ENCODE measurements around the gene PIWIL1.

The PIWIL1 gene

DNA sequence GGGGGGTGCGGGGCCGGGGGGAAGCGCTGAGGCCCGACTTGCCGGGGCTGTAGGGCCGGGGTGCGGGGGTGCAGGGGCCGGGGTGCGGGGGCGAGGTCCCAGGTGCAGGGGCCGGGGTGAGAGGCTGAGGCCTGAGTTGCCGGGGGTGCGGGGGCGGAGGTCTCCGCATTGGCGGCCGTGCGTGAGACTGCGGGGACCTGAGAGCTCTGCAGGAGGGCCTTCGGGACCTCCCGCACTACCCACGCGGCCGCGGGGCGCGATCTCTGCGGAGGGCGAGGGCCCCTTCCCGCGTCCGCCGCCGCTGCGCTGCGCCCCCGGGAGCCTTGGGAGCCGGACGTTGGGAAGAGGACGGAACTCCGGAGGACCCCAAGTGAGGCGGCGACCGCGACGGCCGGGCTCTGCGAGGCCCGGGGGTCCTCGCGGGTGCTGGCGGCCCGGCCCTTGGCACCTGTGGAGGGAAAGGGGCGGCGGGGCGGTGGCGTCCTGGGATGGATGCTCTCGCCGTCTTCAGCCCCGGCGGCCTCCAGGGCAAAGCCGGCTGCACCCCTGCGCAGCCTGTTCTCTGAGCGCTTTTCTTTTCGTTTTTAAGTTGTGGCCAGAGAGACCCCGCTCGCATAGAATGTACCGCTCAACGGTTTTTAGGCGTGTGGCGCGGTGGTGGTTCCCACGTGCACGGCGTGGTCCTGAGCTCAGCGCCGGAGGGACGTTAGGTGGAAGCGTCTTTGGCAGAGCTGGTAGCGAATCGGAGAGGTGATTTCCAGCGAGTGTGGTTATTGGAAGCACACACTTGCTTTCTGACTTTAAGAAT, 1.3 kb downstream of the PIWIL1 start:
- no peak for DNase-seq

DNA sequence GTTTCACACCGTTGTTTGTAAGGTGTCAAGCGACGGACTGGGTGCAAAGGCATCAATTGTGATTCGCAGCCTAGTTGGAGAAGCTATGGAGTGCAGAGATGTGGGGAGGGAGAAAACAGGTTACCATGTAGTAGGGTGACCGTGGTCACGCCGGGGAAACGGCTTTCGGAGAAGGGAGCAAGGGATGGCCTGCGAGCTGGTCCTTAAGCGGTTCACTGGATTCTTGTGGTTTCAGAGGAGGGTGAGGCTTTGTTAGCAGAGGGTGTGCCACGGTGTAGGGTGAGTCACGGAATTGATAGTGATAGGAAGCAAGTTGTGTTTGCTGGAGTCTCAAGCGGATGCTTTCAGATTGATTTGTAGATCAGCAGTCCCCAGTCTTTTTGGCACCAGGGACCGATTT, 2.3 kb downstream of the PIWIL1 start:
- no peak for DNase-seq

DNA sequence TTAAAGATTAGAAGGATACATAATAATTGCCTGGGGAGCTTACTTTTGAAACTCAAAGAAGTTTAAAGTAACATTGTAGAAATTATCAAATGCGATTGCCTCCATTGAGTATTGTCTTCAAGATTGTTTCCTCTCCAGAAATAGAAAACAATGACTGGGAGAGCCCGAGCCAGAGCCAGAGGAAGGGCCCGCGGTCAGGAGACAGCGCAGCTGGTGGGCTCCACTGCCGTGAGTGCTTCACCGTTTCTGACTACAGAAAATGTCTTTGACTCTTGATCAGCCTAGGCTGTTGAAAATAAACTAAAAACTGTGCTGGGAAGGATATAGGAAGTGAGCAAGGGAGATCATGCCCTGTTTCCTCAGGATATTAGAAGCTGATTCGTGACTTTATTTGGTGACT, 4.8 kb downstream of the PIWIL1 start:
- no peak for DNase-seq

DNA sequence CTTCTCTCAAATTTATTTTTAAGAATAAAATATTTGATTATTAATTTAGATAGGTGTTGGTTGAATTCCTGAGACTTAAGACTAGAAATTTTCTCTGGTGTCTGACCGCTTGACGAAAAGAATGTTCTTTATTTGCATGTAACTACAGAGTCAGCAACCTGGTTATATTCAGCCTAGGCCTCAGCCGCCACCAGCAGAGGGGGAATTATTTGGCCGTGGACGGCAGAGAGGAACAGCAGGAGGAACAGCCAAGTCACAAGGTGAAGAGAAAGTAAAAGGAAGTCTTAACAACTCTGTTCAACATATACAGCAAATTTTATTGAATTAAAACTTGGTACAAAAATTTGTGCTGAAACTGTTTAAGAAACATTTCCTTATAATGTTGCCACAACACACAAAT, 5.2 kb downstream of the PIWIL1 start:
- no peak for DNase-seq

DNA sequence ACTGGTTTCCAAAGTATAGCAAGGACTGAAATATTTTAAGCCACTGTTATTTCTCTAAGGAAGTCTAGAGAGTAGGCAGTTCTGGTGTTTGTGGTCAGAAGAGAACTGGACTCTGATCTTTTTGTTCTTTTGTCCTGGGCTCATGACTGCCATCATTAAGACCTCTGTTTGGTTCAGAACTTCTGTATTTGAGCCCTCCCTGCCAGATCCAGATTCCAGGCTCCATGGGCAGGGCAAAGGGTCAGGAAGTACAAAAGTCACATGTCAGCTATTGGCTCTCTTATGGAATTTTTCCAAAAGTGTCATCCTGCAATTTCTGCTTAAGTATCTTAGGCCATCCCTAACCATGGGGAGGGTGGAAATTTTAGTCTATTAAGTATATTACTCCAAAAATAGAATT, 6.8 kb downstream of the PIWIL1 start:
- no peak for DNase-seq

DNA sequence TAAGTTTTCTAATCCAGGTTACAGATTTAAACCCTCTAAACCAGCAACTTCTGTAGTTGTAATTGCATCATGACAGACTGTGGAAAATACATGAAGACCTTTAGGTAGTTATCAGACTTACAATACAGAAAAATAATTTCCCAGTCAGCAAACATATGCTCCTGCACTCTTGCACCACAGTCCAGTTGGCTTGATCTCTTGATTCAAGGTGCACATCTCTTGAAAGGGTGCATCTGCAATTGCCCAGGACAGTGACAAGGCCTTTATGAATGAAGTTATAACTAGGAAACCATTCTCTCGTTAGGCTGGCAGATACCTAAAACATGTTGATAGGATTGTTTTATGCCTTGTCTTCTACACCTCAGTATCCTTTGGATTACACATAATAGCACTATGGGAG, 7.6 kb downstream of the PIWIL1 start:
- DNase-seq = no peak

DNA sequence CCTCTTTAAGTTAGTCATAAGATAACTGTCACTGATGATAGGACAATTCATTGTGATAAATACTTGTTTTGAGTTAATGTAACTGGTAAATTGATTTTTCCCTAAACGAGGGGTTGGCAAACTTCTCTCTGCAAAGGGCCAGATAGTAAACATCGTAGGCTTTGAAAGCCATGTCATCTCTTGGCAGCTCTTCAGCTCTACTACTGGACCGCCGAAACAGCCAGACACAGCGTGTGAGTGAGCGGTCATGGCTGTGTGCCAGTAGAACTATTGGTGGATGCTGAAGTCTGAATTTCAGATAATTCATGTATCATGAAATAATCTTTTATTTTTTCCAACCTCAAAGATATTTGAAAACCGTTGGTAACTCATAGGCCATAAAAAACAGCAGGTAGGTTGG, 9.9 kb downstream of the PIWIL1 start:
- DNase-seq = no peak

DNA sequence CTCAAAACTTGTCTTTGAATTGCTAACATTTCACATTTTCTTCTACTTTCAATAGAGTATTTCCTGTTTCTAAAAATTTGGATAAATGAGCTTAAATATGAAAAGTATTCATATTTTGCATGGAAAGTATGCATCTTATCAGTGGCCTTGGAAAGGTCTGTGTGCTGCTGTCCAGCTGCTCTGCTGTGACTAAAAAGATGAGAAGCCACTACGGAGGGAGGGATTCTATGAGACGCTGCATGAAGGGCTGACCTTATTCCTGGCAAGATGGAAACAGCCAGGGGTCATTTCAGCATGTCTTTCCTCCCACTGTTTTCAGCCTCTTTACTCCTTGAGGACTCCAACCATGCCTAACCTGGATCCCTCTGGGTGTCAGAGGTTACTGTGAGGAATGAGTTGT, 13.0 kb downstream of the PIWIL1 start:
- no peak for DNase-seq

DNA sequence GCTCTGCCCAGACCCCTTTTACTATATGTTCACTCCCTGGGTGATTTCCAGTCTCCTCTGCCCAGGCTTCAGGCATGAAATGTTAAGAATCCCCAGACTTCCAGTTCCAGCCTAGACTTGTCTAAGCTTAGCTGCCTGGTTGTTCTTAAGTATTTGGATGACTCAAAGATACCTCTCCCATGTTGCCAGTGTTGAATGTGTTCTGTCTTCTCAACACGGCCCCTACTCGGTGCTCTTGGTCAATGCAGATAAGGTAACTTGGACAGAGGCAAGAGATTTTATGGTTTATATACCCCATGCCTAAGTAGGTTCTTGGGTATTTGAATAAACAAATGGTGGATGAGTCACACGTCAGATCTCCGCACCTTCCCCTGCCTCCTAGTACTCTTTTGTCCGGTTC, 13.6 kb downstream of the PIWIL1 start:
- no peak for DNase-seq

DNA sequence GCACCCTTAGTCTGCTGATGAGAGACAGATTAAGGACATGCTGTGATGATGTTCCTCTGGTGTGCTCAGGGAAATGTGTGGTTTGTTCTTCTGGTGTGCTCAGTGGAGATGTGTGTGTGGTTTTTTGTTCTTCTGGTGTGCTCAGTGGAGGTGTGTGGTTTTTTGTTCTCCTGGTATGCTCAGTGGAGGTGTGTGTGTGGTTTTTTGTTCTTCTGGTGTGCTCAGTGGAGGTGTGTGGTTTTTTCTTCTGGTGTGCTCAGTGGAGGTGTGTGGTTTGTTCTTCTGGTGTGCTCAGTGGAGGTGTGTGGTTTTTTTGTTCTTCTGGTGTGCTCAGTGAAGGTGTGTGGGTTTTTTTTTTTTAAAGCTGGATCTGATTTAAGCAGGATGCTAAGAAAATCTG, 15.4 kb downstream of the PIWIL1 start:
- no peak for DNase-seq

DNA sequence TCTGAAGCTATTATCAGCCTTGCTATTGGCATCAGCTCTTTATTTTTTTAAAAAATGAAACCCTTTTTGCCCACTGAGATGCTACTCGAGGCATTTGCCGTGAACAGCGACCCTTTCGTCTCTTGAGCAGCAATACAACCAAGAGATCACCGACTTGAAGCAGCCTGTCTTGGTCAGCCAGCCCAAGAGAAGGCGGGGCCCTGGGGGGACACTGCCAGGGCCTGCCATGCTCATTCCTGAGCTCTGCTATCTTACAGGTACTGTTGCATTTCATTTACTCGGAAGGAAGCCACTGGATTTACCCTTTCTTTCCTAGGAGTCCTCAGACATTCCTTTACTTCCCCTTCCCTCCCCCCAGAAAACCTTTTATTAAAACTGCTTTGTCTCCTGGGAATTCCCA, 16.7 kb downstream of the PIWIL1 start:
- no peak for DNase-seq

DNA sequence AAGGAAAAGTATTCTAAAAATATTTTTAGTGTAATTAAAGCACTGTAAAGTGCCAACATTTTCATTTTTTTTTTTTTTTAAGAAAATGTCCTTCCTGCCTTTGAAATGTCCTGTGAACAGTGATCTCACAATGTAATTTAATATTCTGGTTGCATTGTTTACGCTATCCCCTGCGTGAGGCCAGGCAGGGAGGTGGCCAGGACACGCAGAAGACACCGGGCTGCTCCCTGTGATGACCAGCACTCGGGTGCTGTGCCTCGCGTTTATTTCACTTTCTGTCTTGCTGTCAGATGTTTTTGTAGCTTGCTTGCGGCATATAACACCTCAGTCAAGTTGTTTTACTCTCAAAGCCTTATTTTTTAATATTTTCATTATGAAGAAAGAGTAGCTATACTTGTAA, 18.5 kb downstream of the PIWIL1 start:
- no peak for DNase-seq

DNA sequence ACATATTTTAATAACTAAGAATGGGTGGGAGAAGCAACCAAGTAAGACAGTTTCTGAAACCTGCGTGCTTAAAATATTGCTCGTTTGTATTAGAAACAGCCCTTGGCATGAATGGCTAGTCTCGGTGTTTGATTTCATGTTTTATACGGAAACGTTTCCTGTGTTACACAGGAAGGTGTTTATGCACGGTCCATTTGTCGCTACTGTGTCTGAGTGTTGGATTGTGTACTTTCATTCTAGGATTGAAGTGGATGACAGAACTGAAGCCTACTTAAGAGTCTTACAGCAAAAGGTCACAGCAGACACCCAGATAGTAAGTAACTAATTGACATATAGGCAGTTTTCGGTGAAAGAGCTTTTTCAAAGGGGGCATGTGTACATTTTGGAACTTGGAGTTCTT, 19.6 kb downstream of the PIWIL1 start:
- DNase-seq = no peak

DNA sequence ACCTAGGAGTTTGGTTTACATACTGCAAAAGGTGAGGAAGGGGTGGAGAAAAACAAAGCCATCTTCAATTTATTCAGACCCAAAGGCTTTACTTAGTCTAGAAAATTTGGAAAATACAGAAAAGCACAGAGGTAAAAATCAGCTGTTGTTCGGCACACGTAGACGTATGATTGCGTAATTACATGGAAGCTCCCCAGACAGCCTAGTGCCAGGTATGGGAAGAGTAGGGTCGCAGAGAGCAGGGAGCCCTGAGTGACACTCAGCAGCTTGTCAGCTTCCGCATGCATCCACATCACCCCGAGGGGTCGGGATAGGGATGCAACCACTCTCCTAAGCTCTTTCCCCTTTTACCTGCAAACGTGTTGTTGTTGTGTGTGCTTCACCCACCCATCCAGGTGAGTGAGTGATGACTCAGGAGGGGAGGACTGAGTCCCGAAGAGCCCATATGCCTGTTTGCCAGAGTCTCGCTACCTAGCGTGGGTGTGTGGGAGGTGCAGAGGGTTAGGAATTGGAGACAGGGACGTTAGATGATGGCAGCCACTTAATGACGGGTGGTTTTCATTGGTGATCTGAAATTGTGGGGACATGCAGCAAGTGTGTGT, 20.1 kb downstream of the PIWIL1 start:
- DNase-seq = no peak

DNA sequence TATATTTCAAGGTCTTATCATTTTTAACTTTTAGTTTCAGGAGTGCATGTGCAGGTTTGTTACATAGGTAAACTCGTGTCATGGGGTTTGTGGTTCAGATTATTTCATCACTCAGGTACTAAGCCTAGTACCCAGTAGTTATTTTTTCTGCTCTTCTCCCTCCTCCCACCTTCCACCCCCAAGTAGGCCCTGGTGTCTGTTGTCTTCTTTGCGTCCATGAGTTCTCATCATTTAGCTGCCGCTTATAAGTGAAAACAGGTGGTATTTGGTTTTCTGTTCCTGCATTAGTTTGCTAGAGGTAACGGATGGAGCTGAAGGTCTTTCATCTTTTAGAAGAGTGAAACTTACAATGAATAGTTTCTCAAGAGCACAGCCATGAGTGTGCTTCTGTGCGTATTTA, 24.4 kb downstream of the PIWIL1 start:
- DNase-seq = no peak

DNA sequence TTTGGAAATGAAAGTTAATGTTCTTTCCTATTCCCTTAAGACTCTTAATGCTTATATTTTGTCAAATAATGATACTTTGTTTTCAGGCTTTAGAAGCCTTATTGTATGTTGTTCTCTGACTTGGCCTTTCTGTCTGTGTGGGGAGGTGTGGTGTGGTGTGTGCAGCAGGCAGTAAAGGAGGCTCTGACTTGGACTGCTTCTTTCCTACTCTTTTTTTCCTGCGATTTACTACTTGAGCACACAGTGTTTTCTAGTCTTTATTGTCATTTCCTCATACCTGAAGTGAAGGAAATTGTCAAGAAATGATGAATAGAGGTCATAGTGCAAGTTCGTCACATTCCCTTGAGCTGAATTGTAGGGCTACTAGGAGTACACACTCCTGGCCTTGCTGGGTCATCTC, 26.9 kb downstream of the PIWIL1 start:
- no peak for DNase-seq

DNA sequence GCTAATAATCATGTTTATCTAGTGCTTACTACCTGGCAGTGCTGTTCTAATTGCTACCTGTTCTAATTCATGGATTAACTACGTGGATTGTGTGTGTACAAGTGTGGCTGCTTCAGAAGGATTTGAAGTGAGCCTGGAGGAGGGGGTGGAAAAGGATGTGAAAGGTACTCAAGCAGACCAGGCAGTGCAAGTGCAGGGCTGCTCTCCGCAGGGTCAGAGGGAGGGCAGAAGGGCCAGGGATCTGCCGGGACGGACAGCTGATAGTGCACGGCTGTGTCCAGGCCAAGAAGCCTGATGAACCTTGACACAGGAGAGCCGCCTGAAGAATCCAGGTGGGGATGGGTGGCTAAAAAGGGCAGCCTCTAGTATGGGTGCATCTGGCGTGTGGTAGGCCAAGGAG, 28.5 kb downstream of the PIWIL1 start:
- no peak for DNase-seq

DNA sequence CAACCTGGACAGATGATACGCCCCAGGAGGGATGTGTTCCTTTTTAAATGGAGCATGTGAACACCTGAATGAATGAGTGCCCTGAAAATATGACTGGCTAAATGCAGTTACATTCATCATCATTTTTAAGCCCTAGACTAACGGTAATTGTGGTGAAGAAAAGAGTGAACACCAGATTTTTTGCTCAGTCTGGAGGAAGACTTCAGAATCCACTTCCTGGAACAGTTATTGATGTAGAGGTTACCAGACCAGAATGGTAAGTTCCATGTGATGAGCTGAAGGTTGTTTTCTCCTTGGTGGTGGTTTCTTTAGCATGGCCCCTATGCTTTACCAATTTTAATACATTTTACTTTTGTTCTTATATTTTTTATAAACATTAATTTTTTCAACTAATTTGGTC, 29.3 kb downstream of the PIWIL1 start:
- no peak for DNase-seq

DNA sequence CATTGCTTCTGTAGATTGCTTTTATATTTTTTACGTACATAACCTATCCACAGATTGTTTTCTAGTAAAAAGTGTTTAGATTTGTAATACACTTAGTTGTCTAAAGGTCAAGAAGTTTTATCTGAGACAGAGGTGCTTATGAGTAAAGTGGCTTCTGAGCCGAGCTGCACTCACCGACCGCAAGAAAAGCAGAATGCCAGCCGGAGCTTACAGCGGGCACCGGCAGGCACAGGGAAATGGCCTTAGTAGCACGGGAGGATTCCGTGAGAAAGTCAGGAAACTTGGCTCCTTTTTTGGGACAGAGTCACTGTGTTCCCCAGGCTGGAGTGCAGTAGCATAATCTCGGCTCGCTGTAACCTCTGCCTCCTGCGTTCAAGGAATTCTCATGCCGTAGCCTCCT, 29.8 kb downstream of the PIWIL1 start:
- DNase-seq = no peak

DNA sequence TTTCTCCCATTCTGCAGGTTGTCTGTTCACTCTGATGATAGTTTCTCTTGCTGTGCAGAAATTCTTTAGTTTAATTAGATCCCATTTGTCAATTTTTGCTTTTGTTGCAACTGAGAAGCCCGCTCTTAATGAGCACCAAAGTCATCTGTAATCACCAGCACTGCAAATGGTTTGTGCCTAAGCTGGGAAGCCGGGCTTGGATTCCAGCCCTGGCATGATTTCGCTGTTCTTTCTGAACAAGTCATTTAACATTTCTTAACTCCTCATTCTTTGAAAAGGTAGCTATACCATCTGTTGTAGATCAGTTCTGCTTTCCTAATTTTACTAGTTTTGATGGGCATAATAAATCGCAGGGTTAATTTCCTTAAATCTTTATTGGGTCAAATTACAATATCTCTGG, 32.1 kb downstream of the PIWIL1 start:
- no peak for DNase-seq

DNA sequence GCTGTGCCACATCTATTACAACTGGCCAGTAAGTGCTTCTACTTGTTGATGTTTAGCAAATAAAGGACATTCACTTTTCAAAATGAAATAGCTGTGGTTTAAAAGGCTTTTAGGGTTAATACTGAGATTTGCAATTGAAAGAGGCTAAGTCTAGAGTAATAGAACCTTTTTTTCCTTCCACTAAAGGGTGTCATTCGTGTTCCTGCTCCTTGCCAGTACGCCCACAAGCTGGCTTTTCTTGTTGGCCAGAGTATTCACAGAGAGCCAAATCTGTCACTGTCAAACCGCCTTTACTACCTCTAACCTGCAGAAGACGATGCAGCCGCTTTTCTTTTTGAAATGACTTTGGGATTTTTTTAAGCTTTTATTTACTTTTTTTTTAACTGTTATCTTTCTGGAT, 33.6 kb downstream of the PIWIL1 start:
- no peak for DNase-seq

DNA sequence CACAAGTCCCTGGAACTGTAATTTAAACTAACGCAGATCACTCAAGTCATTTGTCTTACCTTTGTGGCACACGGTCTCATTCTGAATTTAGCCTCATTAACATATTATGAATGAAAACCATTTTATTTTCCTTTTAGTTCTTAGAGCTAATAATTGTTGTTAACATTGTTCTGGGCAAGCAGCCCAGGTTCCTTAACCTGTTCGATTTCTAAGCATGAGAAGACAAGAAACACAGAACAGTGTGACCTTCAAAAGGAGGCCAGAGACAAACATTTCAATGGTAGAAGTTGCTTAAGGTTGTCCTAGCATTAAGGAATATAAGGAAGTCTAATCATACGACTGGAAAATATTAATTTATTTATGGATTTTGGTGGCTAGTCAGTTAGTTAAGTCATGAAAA, 35.2 kb downstream of the PIWIL1 start:
- DNase-seq = no peak

DNA sequence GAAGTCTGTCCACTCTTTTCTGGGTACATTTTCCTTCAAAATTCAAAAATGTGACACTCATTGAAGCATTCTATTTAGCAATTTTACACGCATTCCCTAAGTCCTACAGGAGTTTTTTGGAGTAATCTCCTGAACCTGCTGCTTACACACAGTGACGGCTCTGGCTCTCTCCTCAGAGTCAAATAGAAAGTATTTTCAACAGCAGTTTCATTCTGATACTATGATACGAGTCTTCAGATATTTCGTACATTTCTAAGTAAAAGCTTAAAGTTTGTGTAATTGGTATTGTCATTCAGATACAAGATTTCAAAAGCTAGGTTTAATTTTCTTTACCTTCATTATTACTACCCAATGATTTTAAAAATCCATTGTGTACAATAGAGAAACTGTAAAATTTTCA, 36.4 kb downstream of the PIWIL1 start:
- no peak for DNase-seq

DNA sequence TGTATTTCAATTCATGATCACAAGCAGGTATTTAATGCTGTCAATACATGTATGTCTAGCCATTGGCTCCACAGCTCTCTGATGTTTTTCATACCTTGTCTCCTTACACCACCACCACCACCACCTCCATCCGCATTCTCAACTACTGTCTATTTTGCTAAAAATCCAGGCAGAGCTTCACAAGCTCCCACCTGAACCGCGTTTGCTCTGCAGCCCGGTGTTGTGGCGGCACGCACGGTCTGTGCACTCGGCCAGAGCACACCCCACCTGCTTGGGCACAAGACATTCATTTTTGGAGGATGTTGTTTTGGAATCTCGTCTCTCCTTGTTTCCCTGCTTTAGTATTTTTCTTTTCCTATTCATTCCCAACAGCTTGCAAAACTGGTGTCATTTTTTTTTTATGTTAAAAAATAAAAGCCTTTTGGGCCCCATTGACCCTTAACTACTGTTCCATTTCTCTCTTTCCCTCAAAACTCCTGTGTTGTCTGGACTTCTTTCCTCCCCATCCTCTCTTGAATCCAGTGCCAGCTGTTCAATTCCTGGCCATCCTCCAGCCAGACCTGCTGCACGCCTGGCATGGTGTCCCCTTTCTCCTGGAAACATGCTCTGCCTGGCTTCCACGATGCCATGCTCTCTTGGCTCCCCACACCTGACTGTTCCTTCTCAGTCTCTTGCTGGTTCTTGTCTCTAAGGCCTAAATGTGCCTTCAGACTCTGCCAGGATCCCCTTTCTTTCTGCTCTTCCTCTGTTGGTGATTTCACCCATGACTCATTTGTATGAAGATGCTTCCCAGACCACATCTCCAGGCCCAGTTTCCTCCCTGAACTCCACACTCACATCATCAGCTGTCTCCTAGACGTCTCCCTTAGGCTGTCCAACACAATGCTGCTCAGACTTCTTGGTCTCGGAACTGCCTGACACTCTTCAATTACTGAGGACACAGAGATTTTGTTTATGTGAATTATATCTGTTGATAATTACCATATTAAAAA, 37.9 kb downstream of the PIWIL1 start:
- DNase-seq = no peak
